Heart left ventricle (tissue), 13 donors: ENCODE measurements around the gene KANSL1.

Source experiments
- CTCF ChIP-seq, 12 donors: fragments of 200-600 bp; sonication (generic) in 4 of 12; IDR thresholded peaks; one replicate each; pipeline versions ENCODE4 v1.5.0 to v1.8.0; 2018 to 2022; ENCODE audit warnings: antibody characterized with exemption in 12 of 12, mild to moderate bottlenecking in 5 of 12
- POLR2A ChIP-seq, 2 donors: fragments of 450-650 bp; IDR thresholded peaks; one replicate each; pipeline ENCODE4 v1.6.1; 2017; ENCODE audit warnings: antibody characterized with exemption in 2 of 2, mild to moderate bottlenecking in 2 of 2, moderate library complexity in 2 of 2
- donor health status: ischemic (EF 13 %, LVEDD 7.1; RV severe dilation, severe dysfunction).
- donor health status: DM: no; HTN: yes; CAD: no.
- donor health status: DM: no; HTN: no; CAD: no.
- donor health status: ischemic (EF 25% LVEDD 6.9; RV normal size, moderate dysfunction).
- donor health status: ischemic (EF 25% LVEDD 5.7; RV mildly dilated, moderate dysfunction).
- donor health status: ischemic (EF 35%, LVEDD 5.7; RV mildly dilated, moderate dysfunction).
- donor health status: nonischemic (EF 11% LVEDD 7.7; RV severe dilation, severe dysfunction).
- donor health status: DM: yes; HTN: yes; CAD: no.
- donor health status: PGD.
- donor health status: ischemic (EF 29% LVEDD 5.4; RV normal size, mild dysfunction).
- donor health status: nonischemic (EF 23%, LVEDD 6.1; RV moderate dilation, normal function).

- TF ChIP-seq CTCF (IDR thresholded peaks at IDR 0.05): no peak
- no peak for TF ChIP-seq POLR2A (IDR thresholded peaks at IDR 0.05)
These were observed 180.6 kb downstream of the KANSL1 start for GRCh38 chr17:46012506-46013079.
